Measurements from ENCODE around the gene LCP2.

GRCh38 chr5:170250810-170251317 is 46.7 kb downstream of the LCP2 start:
- TF ChIP-seq CTCF (IDR thresholded peaks at IDR 0.05) (no peak), REST (IDR thresholded peaks at IDR 0.05; ENCODE audit: insufficient read depth in 1 of 2, low read depth in 2 of 2, low read length in 1 of 2) (no peak)

All from Panc1 (cell line).